ENCODE data around the gene BNC1.

DNA sequence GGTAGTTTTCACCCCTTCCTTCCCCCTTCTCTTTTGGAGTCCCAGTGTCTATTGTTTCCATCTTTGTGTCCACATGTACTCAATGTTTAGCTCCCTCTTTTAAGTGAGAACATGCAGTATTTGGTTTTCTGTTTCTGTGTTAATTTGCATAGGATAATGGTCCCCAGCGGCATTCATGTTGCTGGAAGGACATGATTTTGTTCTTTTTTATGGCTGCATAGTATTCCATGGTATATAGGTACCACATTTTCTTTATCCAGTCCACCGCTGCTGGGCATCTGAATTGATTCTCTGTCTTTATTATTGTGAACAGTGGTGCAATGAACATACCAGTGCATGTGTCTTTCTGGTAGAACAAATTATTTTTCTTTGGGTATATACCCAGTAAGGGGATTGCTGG is 69.2 kb downstream of the BNC1 start:
- TF ChIP-seq CTCF (IDR thresholded peaks at IDR 0.05), result no peak
- no peak for TF ChIP-seq EZH2phosphoT487 (IDR thresholded peaks at IDR 0.05)

All from neural progenitor cell (in vitro differentiated cells).